Ovary (tissue), 9 donors: ENCODE data around the gene CENPU. TPM values are rescaled to one million over a fixed set of nuclear protein-coding genes. Genes with fewer than 3 reads are reported as not detected.
A peak's percentile ranks its signal among the peaks of the same experiment; 100 is the strongest.

Source experiments
- DNase-seq, 5 donors: peaks; one replicate each; pipeline ENCODE4 v3.0.0-alpha.2; 2019 to 2020
- H3K27ac ChIP-seq, 2 donors: fragments of 200-600 bp; one replicate each; pipeline versions ENCODE4 v1.5.1 to v1.8.0; 2019 to 2022
- H3K27me3 ChIP-seq: fragments of 200-600 bp; one replicate; pipeline ENCODE4 v1.8.0; 2022
- H3K36me3 ChIP-seq: fragments of 200-600 bp; sonication (generic); one replicate; pipeline ENCODE4 v1.5.1; 2019
- H3K4me1 ChIP-seq: one replicate; pipeline ENCODE4 v1.8.1; 2013; ENCODE audit warnings: mild to moderate bottlenecking, moderate library complexity; ENCODE audit not compliant: insufficient read depth
- H3K4me3 ChIP-seq: fragments of 200-600 bp; sonication (generic); one replicate; pipeline ENCODE4 v1.5.1; 2017
- H3K9me3 ChIP-seq, 2 donors: fragments of 200-600 bp in 1 of 2; sonication (generic) in 1 of 2; one replicate each; pipeline versions ENCODE4 v1.5.1 to v1.8.1; 2013 to 2019; ENCODE audit warnings: mild to moderate bottlenecking in 1 of 2, moderate library complexity in 1 of 2
- CTCF ChIP-seq, 3 donors: fragments of 450-650 bp in 2 of 3; fragments of 200-600 bp in 1 of 3; IDR thresholded peaks; one replicate each; pipeline versions ENCODE4 v1.5.1 to v1.8.0; 2016 to 2022; ENCODE audit warnings: antibody characterized with exemption in 3 of 3, mild to moderate bottlenecking in 1 of 3
- EP300 ChIP-seq: sonication (generic); formaldehyde crosslinking; IDR thresholded peaks from one replicate; pipeline ENCODE4 v1.6.1; 2017; ENCODE audit warnings: antibody characterized with exemption
- POLR2A ChIP-seq: fragments of 450-650 bp; IDR thresholded peaks from one replicate; pipeline ENCODE4 v1.6.1; 2017; ENCODE audit warnings: antibody characterized with exemption, mild to moderate bottlenecking, moderate library complexity
- WGBS, 3 donors: extraction: QIAGEN DNeasy Blood & Tissue Kit in 1 of 3; methylation state at CpG; one replicate each; pipeline versions ENCODE4 v1.1.5 to v1.1.7; 2013 to 2017; 5-methylcytosine and 5-hydroxymethylcytosine counted together
- intact Hi-C, 4 donors: fragments of 100-400 bp; cut with DNase I; formaldehyde crosslinking; loops; one replicate each; pipeline versions ENCODE4 v1.11.0 to v1.15.1; 2022 to 2023
- polyA plus RNA-seq, 2 donors: library from polyadenylated mRNA; stranded (reverse); fragments of 200-250 nt in 1 of 2; fragments of 350-450 nt in 1 of 2; fragmentation: Illumina TruSeq in 1 of 2; extraction: RNeasy Lipid Tissue Mini Kit (QIAGEN cat#74804) in 1 of 2; gene quantifications; one replicate each; pipeline ENCODE4 v1.2.3, GENCODE V29; 2013 to 2014
- total RNA-seq, 7 donors: library from RNA; depleted of rRNA in 2 of 7; stranded (reverse); fragments of >200 nt in 2 of 7; fragmentation: NEBNext Ultra II Directional in 3 of 7; extraction: Animal tissue kit (Norgen Biotek cat#: 25700) in 3 of 7; gene quantifications; one replicate each; pipeline versions ENCODE4 v1.1.0 to v1.2.4, GENCODE V29; 2016 to 2023
- donor health status: DM: no; HTN: no; CAD: no; lungs with moderate emphysema.
- donor health status: DM: no; HTN: no; CAD: no.
- donor health status: Bipolar disorder and iron deficiency.
- donor health status: DM: yes; HTN: yes; CAD: no.
- donor health status: DM: no; HTN: no; CAD: no.
- donor health status: DM: yes; HTN: yes; CAD: no.

The CENPU gene
- total and polyA plus RNA-seq, 9 donors, result 0.34 to 3.4 (median 0.94) TPM

- H3K36me3 ChIP-seq, result no peaks in the 10 kb centered on the region
- H3K4me3 ChIP-seq, result peak overlapping the region; percentile 64
- H3K4me1 ChIP-seq, result peaks cover 4% of the 10 kb centered on the region
- WGBS, 3 donors, result 62 to 72% (median 67%) methylated on average over 7 of the region's 7 CpGs
- intact Hi-C loops, result loop anchor here in 2 of 4 donors (5.0 to 10.0 kb wide), 2 partner anchors 360 to 383 kb away; no protein-coding TSS in a partner anchor
- no peak for DNase-seq
- no peak for TF ChIP-seq EP300
- TF ChIP-seq POLR2A, result no peak
- TF ChIP-seq CTCF (IDR thresholded peaks at IDR 0.05), result no peak
- H3K9me3 ChIP-seq, result no peaks in the 10 kb centered on the region
- no peaks in the 10 kb centered on the region for H3K27me3 ChIP-seq
- peak overlapping the region in 1 of 2 donors; percentile 93 for H3K27ac ChIP-seq
These were observed 86.4 kb downstream of the CENPU start for GRCh38 chr4:184647266-184648053.

GRCh38 chr4:184645904-184646610 is 87.8 kb downstream of the CENPU start:
- H3K4me1 ChIP-seq, result peaks cover 4% of the 10 kb centered on the region
- no peaks in the 10 kb centered on the region for H3K27me3 ChIP-seq
- TF ChIP-seq EP300 (no peak), POLR2A (no peak), CTCF (IDR thresholded peaks at IDR 0.05) (no peak)
- WGBS, 3 donors, result 67 to 76% (median 69%) methylated on average over 6 of the region's 6 CpGs
- no peak overlapping the region for H3K27ac ChIP-seq
- DNase-seq, result no peak
- no peaks in the 10 kb centered on the region for H3K36me3 ChIP-seq
- intact Hi-C loops, result loop anchor here in 2 of 4 donors (5.0 to 10.0 kb wide), 2 partner anchors 359 to 381 kb away; no protein-coding TSS in a partner anchor
- H3K9me3 ChIP-seq, result no peaks in the 10 kb centered on the region
- no peak overlapping the region for H3K4me3 ChIP-seq

- H3K4me3 ChIP-seq, result no peak overlapping the region
- no peak for DNase-seq
- intact Hi-C loops, result loop anchor here in 2 of 4 donors (5.0 to 10.0 kb wide), 2 partner anchors 357 to 380 kb away; no protein-coding TSS in a partner anchor
- H3K36me3 ChIP-seq, result no peaks in the 10 kb centered on the region
- no peaks in the 10 kb centered on the region for H3K27me3 ChIP-seq
- 85 to 96% (median 90%) methylated on average over 9 of the region's 9 CpGs for WGBS, 3 donors
- H3K9me3 ChIP-seq, result no peaks in the 10 kb centered on the region
- H3K27ac ChIP-seq, result no peak overlapping the region
- TF ChIP-seq EP300, result no peak
- no peak for TF ChIP-seq POLR2A
- no peak for TF ChIP-seq CTCF (IDR thresholded peaks at IDR 0.05)
- peaks cover 4% of the 10 kb centered on the region for H3K4me1 ChIP-seq
These were observed 89.2 kb downstream of the CENPU start for GRCh38 chr4:184644553-184645307.

Other genes with a start within 250 kb of the CENPU start
- gene CASP3, start 84.6 kb downstream of the CENPU start, total RNA-seq, result 10 to 100 TPM; 10.2 to 14.0 (median 11.7) TPM
- gene CASP3, start 84.6 kb downstream of the CENPU start, polyA plus RNA-seq, result 10 to 100 TPM in 1 of 2 donors, 1 to 10 TPM in 1; 8.9 to 13.6 TPM
- gene PRIMPOL, start 84.4 kb downstream of the CENPU start, total RNA-seq, result 10 to 100 TPM; 16.7 to 29.2 (median 18.6) TPM
- 10 to 100 TPM; 14.1 to 14.4 TPM for gene PRIMPOL, start 84.4 kb downstream of the CENPU start, polyA plus RNA-seq
- 10 to 100 TPM; 12.0 to 47.9 (median 19.8) TPM for gene ACSL1, start 91.9 kb upstream of the CENPU start, total RNA-seq
- 10 to 100 TPM; 12.8 to 41.5 TPM for gene ACSL1, start 91.9 kb upstream of the CENPU start, polyA plus RNA-seq